AG10803 (cell line): ENCODE data around the gene L3MBTL4.

Experiments used
- DNase-seq: peaks from one replicate; pipeline ENCODE4 v3.0.0; 2010; ENCODE audit warnings: low read depth
- H3K4me3 ChIP-seq: 2 replicates; pipeline ENCODE4 v1.5.1; 2011; ENCODE audit warnings: mild to moderate bottlenecking, low read length, control low read depth
- CTCF ChIP-seq: conservative IDR thresholded peaks from 2 replicates; pipeline ENCODE4 v1.5.1; 2011; ENCODE audit warnings: mild to moderate bottlenecking, low read length, control low read depth, inconsistent platforms

The L3MBTL4 gene

GRCh38 chr18:6161549-6161948 is 253.2 kb downstream of the L3MBTL4 start:
- no peak for TF ChIP-seq CTCF
- H3K4me3 ChIP-seq = no peak overlapping the region
- no peak for DNase-seq

GRCh38 chr18:6159426-6159825 is 255.3 kb downstream of the L3MBTL4 start:
- no peak for TF ChIP-seq CTCF
- H3K4me3 ChIP-seq = no peak overlapping the region
- no peak for DNase-seq

GRCh38 chr18:6158958-6159357 is 255.8 kb downstream of the L3MBTL4 start:
- DNase-seq = no peak
- H3K4me3 ChIP-seq = no peak overlapping the region
- TF ChIP-seq CTCF = no peak

- no peak overlapping the region for H3K4me3 ChIP-seq
- no peak for DNase-seq
- no peak for TF ChIP-seq CTCF
Measured at GRCh38 chr18:6156446-6156845, 258.3 kb downstream of the L3MBTL4 start.

GRCh38 chr18:6155707-6156106 is 259.0 kb downstream of the L3MBTL4 start:
- TF ChIP-seq CTCF = no peak
- DNase-seq = no peak
- no peak overlapping the region for H3K4me3 ChIP-seq

GRCh38 chr18:6150430-6150829 is 264.3 kb downstream of the L3MBTL4 start:
- no peak overlapping the region for H3K4me3 ChIP-seq
- no peak for DNase-seq
- no peak for TF ChIP-seq CTCF

GRCh38 chr18:6146307-6146661 is 268.4 kb downstream of the L3MBTL4 start:
- DNase-seq = no peak
- no peak overlapping the region for H3K4me3 ChIP-seq
- TF ChIP-seq CTCF = no peak
